HepG2 (cell line): Measurements from ENCODE around the gene TMEM218. TPM values are rescaled to one million over a fixed set of nuclear protein-coding genes. Genes with fewer than 3 reads are reported as not detected.

Source experiments
- ATAC-seq: fragments of 200-7000 bp; cut with Tn5 transposase; 3 replicates; pipeline ENCODE4 v1.9.1; 2020; ENCODE audit warnings: mild to moderate bottlenecking, moderate library complexity
- BruUV-seq: library from RNA; stranded (reverse); fragments of 400-500 nt; replicated peaks from 2 replicates; lab custom pipeline; 2021; lab: Mats Ljungman, UMichigan
- CTCF ChIA-PET: fragments of 300-600 bp; formaldehyde crosslinking; extraction: SDS; loops from one replicate; lab custom pipeline; 2021; ENCODE audit warnings: low total read pairs, inconsistent platforms, low intra/inter-chr PET ratio; lab: Yijun Ruan, JAX
- POLR2A ChIA-PET: fragments of 350-600 bp; sonication (Branson Sonifier 250); formaldehyde crosslinking; loops from one replicate; lab custom pipeline; 2020; ENCODE audit warnings: antibody characterized with exemption, inconsistent platforms; lab: Yijun Ruan, JAX
- DNase-seq: peaks from one replicate; pipeline ENCODE4 v3.0.0-alpha.2; 2015; ENCODE audit warnings: low spot score
- FAIRE-seq: peaks from 3 replicates; lab custom pipeline; 2011; peaks lifted over from hg19 to GRCh38; lab: Jason Lieb, UNC
- H2AFZ ChIP-seq: one replicate; pipeline ENCODE4 v1.6.1; 2011; ENCODE audit warnings: low read length, inconsistent platforms
- H3K27ac ChIP-seq: fragments of 300-600 bp; 3 replicates; pipeline ENCODE4 v1.8.0; 2011; ENCODE audit warnings: mixed run types, mild to moderate bottlenecking, mixed read lengths, low read length, inconsistent platforms; ENCODE audit not compliant: insufficient read depth; ENCODE audit errors: extremely low read length
- H3K27me3 ChIP-seq, 2 experiments: fragments of 200-600 bp in 1 of 2; 2 replicates in 1 of 2; 3 replicates in 1 of 2; pipeline versions ENCODE4 v1.6.0 to v1.8.0; 2011; ENCODE audit warnings: low read length in 2 of 2, mild to moderate bottlenecking in 2 of 2, moderate library complexity in 2 of 2, inconsistent platforms in 1 of 2; ENCODE audit not compliant: insufficient read depth in 2 of 2, control insufficient read depth in 1 of 2
- H3K36me3 ChIP-seq, 2 experiments: fragments of 200-600 bp in 1 of 2; replicated peaks in 1 of 2; 2 replicates in 1 of 2; 3 replicates in 1 of 2; pipeline versions ENCODE4 v1.5.1 to v1.8.0; 2011; ENCODE audit warnings: low read length in 2 of 2, inconsistent platforms in 1 of 2; ENCODE audit not compliant: insufficient read depth in 2 of 2, control insufficient read depth in 1 of 2
- H3K4me1 ChIP-seq: 2 replicates; pipeline ENCODE4 v1.5.1; 2012; ENCODE audit warnings: low read length, inconsistent platforms; ENCODE audit not compliant: insufficient read depth
- H3K4me2 ChIP-seq: 2 replicates; pipeline ENCODE4 v1.6.0; 2011; ENCODE audit warnings: low read depth, low read length, inconsistent platforms
- H3K4me3 ChIP-seq, 3 experiments: fragments of 200-600 bp in 1 of 3; sonication (generic), shearing (Covaris generic) in 1 of 3; replicated peaks in 1 of 3; 2 replicates each; pipeline ENCODE4 v1.5.1; 2011 to 2016; ENCODE audit warnings: low read length in 3 of 3, inconsistent platforms in 2 of 3, low read depth in 2 of 3, mild to moderate bottlenecking in 2 of 3, control low read depth in 1 of 3, mixed read lengths in 1 of 3; ENCODE audit not compliant: insufficient read depth in 1 of 3
- H3K79me2 ChIP-seq: one replicate; pipeline ENCODE4 v1.6.1; 2011; ENCODE audit warnings: low read length, inconsistent platforms; ENCODE audit not compliant: insufficient read depth
- H3K9ac ChIP-seq: 2 replicates; pipeline ENCODE4 v1.6.0; 2011; ENCODE audit warnings: mild to moderate bottlenecking, low read depth, low read length, inconsistent platforms; ENCODE audit not compliant: insufficient read depth
- H3K9me3 ChIP-seq: 2 replicates; pipeline ENCODE4 v1.5.1; 2012; ENCODE audit warnings: mild to moderate bottlenecking, low read length
- H4K20me1 ChIP-seq: 2 replicates; pipeline ENCODE4 v1.6.0; 2011; ENCODE audit warnings: inconsistent platforms, mild to moderate bottlenecking, low read length, moderate library complexity; ENCODE audit not compliant: insufficient read depth
- GFI1 ChIP-seq: sonication (generic); formaldehyde crosslinking; IDR thresholded peaks from 2 replicates; pipeline ENCODE4 v1.5.0; 2020; ENCODE audit warnings: missing genetic modification reagents, mild to moderate bottlenecking, borderline replicate concordance
- HNF4G ChIP-seq, 2 experiments: sonication (generic) in 1 of 2; formaldehyde crosslinking in 1 of 2; IDR thresholded peaks; 2 replicates each; pipeline versions ENCODE4 v1.4.0 to v1.6.1; 2011 to 2020; ENCODE audit warnings: borderline replicate concordance in 2 of 2, low read depth in 2 of 2, mild to moderate bottlenecking in 2 of 2, low read length in 1 of 2, missing genetic modification reagents in 1 of 2, moderate library complexity in 1 of 2
- MED8 ChIP-seq: sonication (generic); formaldehyde crosslinking; IDR thresholded peaks from 2 replicates; pipeline ENCODE4 v1.8.1; 2023; ENCODE audit warnings: mild to moderate bottlenecking, missing genetic modification reagents; ENCODE audit not compliant: insufficient replicate concordance
- NCOA2 ChIP-seq: sonication (generic); formaldehyde crosslinking; IDR thresholded peaks from 2 replicates; pipeline ENCODE4 v1.8.0; 2022; ENCODE audit warnings: inconsistent platforms
- NFIB ChIP-seq: sonication (generic); formaldehyde crosslinking; IDR thresholded peaks from 2 replicates; pipeline ENCODE4 v1.9.0; 2021; ENCODE audit warnings: missing genetic modification reagents, mild to moderate bottlenecking, borderline replicate concordance
- RORA ChIP-seq: sonication (generic); formaldehyde crosslinking; IDR thresholded peaks from 2 replicates; pipeline ENCODE4 v1.5.0; 2020; ENCODE audit warnings: mild to moderate bottlenecking, missing genetic modification reagents, moderate library complexity
- THYN1 ChIP-seq: sonication (generic); formaldehyde crosslinking; IDR thresholded peaks from 2 replicates; pipeline ENCODE4 v1.8.1; 2023; ENCODE audit warnings: low read depth, mild to moderate bottlenecking, moderate library complexity, missing genetic modification reagents, borderline replicate concordance
- ZNF251 ChIP-seq: sonication (generic); formaldehyde crosslinking; IDR thresholded peaks from 2 replicates; pipeline ENCODE4 v1.9.0; 2021; ENCODE audit warnings: mild to moderate bottlenecking, missing genetic modification reagents
- ZNF468 ChIP-seq: sonication (generic); formaldehyde crosslinking; IDR thresholded peaks from 2 replicates; pipeline ENCODE4 v1.8.0; 2022; ENCODE audit warnings: mild to moderate bottlenecking, moderate library complexity, missing genetic modification reagents
- ZNF558 ChIP-seq: sonication (generic); formaldehyde crosslinking; IDR thresholded peaks from 2 replicates; pipeline ENCODE4 v1.9.0; 2022; ENCODE audit warnings: mild to moderate bottlenecking, missing genetic modification reagents, borderline replicate concordance
- ZNF674 ChIP-seq: sonication (generic); formaldehyde crosslinking; IDR thresholded peaks from 2 replicates; pipeline ENCODE4 v1.5.0; 2020; ENCODE audit warnings: low read depth, mild to moderate bottlenecking, missing genetic modification reagents
- ZNF780A ChIP-seq: sonication (generic); formaldehyde crosslinking; IDR thresholded peaks from 2 replicates; pipeline ENCODE4 v1.8.0; 2022; ENCODE audit warnings: mild to moderate bottlenecking, missing genetic modification reagents, moderate library complexity
- WGBS: methylation state at CpG from one replicate; pipeline ENCODE4 v1.1.6; 2017; ENCODE audit warnings: low lambda C conversion rate; 5-methylcytosine and 5-hydroxymethylcytosine counted together
- in situ Hi-C: cut with HindIII; loops from 2 replicates; pipeline ENCODE4 v1.10.0; 2017; ENCODE audit warnings: low pct_unique_long_range_greater_than_20kb; ENCODE audit not compliant: extremely low pct_ligation_motif_present
- intact Hi-C: fragments of 100-400 bp; cut with micrococcal nuclease; formaldehyde crosslinking; loops from one replicate; pipeline ENCODE4 v1.10.0; 2022; ENCODE audit not compliant: unreplicated experiment
- polyA plus RNA-seq, 8 experiments: library from polyadenylated mRNA; depleted of rRNA in 3 of 8; stranded (reverse) in 7 of 8; unstranded in 1 of 8; fragments of >200 nt; fragmentation: Illumina TruSeq in 4 of 8; extraction: Trizol in 4 of 8; gene quantifications; 2 replicates each; pipeline versions ENCODE4 v1.2.1 to v1.2.3, GENCODE V29; 2011 to 2016; ENCODE audit warnings: low read depth in 4 of 8, missing spikeins in 1 of 8, mixed read lengths in 1 of 8; ENCODE audit not compliant: insufficient read depth in 1 of 8
- total RNA-seq, 5 experiments: library from RNA; depleted of rRNA; stranded (reverse); fragments of >200 nt; fragmentation: Illumina TruSeq; extraction: Trizol; gene quantifications; 2 replicates each; pipeline ENCODE4 v1.2.3, GENCODE V29; 2016; ENCODE audit warnings: low read depth in 1 of 5
- TF ChIP-seq, protein P1 (sequence below): sonication (generic); formaldehyde crosslinking; IDR thresholded peaks from 2 replicates; pipeline ENCODE4 v1.4.0; 2020; ENCODE audit warnings: mild to moderate bottlenecking, missing genetic modification reagents
- TF ChIP-seq, protein P2 (sequence below): sonication (generic); formaldehyde crosslinking; IDR thresholded peaks from 2 replicates; pipeline ENCODE4 v1.4.0; 2020; ENCODE audit warnings: missing genetic modification reagents, borderline replicate concordance
- TF ChIP-seq, protein P3 (sequence below): sonication (generic); formaldehyde crosslinking; IDR thresholded peaks from 2 replicates; pipeline ENCODE4 v1.5.1; 2020; ENCODE audit warnings: missing genetic modification reagents, mild to moderate bottlenecking, borderline replicate concordance
- TF ChIP-seq, protein P4 (sequence below): IDR thresholded peaks from 2 replicates; pipeline ENCODE4 v1.6.1; 2016; ENCODE audit warnings: low read depth

Gene TMEM218
- total and polyA plus RNA-seq, 2 of the 13 experiments (the other 11 are each of a cell fraction or from before 2014, with no cell fraction given), result 11.8 to 14.0 TPM

DNA sequence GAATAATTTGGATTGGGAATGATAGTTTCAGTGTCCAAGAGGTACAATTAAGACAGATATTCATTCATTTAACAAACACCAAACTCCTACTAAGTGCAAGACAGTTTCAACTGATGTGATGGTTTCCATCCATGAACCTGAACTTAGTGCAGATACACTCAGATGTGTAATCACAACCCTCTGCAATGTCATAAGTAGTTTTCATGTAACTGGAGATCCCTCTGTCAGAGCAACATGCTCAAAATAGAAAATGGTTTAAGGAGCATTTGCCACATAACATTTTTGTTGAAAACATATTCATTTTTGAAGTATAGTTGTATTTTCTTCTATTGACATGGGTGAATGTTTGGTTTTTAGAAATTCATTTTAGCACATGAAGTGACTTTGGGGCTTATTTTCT is 36.6 kb upstream of the TMEM218 start (continued):
- TF ChIP-seq, protein P1, sequence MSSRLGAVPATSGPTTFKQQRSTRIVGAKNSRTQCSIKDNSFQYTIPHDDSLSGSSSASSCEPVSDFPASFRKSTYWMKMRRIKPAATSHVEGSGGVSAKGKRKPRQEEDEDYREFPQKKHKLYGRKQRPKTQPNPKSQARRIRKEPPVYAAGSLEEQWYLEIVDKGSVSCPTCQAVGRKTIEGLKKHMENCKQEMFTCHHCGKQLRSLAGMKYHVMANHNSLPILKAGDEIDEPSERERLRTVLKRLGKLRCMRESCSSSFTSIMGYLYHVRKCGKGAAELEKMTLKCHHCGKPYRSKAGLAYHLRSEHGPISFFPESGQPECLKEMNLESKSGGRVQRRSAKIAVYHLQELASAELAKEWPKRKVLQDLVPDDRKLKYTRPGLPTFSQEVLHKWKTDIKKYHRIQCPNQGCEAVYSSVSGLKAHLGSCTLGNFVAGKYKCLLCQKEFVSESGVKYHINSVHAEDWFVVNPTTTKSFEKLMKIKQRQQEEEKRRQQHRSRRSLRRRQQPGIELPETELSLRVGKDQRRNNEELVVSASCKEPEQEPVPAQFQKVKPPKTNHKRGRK, result no peak
- no peak for TF ChIP-seq ZNF780A
- no peak for TF ChIP-seq GFI1 (CRISPR knock-in tag)
- TF ChIP-seq NCOA2 (CRISPR knock-in tag), result no peak
- TF ChIP-seq, protein P2, sequence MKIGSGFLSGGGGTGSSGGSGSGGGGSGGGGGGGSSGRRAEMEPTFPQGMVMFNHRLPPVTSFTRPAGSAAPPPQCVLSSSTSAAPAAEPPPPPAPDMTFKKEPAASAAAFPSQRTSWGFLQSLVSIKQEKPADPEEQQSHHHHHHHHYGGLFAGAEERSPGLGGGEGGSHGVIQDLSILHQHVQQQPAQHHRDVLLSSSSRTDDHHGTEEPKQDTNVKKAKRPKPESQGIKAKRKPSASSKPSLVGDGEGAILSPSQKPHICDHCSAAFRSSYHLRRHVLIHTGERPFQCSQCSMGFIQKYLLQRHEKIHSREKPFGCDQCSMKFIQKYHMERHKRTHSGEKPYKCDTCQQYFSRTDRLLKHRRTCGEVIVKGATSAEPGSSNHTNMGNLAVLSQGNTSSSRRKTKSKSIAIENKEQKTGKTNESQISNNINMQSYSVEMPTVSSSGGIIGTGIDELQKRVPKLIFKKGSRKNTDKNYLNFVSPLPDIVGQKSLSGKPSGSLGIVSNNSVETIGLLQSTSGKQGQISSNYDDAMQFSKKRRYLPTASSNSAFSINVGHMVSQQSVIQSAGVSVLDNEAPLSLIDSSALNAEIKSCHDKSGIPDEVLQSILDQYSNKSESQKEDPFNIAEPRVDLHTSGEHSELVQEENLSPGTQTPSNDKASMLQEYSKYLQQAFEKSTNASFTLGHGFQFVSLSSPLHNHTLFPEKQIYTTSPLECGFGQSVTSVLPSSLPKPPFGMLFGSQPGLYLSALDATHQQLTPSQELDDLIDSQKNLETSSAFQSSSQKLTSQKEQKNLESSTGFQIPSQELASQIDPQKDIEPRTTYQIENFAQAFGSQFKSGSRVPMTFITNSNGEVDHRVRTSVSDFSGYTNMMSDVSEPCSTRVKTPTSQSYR (CRISPR knock-in tag), result no peak
- no peak for TF ChIP-seq ZNF251 (CRISPR knock-in tag)

DNA sequence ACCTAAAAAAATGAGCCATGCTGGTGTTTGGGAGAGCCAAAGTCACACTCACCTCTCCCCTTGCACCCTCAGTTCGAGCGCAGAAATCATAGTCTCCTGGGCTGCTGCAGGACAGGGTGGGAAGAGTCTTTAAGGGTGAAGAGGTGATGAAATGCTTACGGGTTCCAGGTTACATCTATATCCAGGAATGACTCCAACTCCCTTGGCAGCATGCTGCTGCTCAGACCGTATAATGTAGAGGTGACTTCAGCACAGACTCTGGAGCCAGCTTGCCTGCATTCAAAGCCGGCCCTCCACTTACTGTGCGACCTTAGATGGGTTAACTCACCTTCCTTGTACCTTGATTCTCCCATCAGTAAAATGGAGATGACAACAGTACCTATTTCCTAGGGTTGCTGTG is 35.9 kb upstream of the TMEM218 start:
- DNase-seq (no peak), FAIRE-seq (no peak), ATAC-seq (no peak)
- POLR2A ChIA-PET, result no interaction called here
- Histone ChIP-seq H3K9ac (no peak overlapping the region), H3K79me2 (no peaks in the 10 kb centered on the region), H3K4me2 (no peak overlapping the region), H2AFZ (no peak overlapping the region), H3K9me3 (no peaks in the 10 kb centered on the region), H3K4me3 (no peak overlapping the region), H3K27me3 (peaks cover 2 to 32% of the 10 kb centered on the region in 2 experiments; a peak in 4 of 5 replicates), H3K36me3 (no peaks in the 10 kb centered on the region), H3K4me1 (no peaks in the 10 kb centered on the region), H3K27ac (no peak overlapping the region), H4K20me1 (no peaks in the 10 kb centered on the region)
- intact Hi-C loops, result no loop called here
- BruUV-seq, result no TSS peak
- WGBS, result 36% methylated on average over 5 of the region's 6 CpGs
- CTCF ChIA-PET, result no interaction called here
- in situ Hi-C loops, result loop anchor here (10.0 kb wide), 1 partner anchor 172 kb away; no protein-coding TSS in a partner anchor
- TF ChIP-seq NFIB (CRISPR knock-in tag) (no peak), RORA (CRISPR knock-in tag) (no peak), MED8 (CRISPR knock-in tag) (no peak), ZNF468 (CRISPR knock-in tag) (no peak), ZNF674 (CRISPR knock-in tag) (no peak), THYN1 (CRISPR knock-in tag) (no peak), ZNF558 (CRISPR knock-in tag) (no peak), HNF4G (IDR thresholded peaks at IDR 0.05; ENCODE audit: borderline replicate concordance, low read depth, low read length) (no peak), HNF4G (CRISPR knock-in tag; IDR thresholded peaks at IDR 0.05; ENCODE audit: borderline replicate concordance, low read depth) (no peak)
- TF ChIP-seq, protein P3, sequence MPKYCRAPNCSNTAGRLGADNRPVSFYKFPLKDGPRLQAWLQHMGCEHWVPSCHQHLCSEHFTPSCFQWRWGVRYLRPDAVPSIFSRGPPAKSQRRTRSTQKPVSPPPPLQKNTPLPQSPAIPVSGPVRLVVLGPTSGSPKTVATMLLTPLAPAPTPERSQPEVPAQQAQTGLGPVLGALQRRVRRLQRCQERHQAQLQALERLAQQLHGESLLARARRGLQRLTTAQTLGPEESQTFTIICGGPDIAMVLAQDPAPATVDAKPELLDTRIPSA (CRISPR knock-in tag), result no peak
- TF ChIP-seq, protein P4, sequence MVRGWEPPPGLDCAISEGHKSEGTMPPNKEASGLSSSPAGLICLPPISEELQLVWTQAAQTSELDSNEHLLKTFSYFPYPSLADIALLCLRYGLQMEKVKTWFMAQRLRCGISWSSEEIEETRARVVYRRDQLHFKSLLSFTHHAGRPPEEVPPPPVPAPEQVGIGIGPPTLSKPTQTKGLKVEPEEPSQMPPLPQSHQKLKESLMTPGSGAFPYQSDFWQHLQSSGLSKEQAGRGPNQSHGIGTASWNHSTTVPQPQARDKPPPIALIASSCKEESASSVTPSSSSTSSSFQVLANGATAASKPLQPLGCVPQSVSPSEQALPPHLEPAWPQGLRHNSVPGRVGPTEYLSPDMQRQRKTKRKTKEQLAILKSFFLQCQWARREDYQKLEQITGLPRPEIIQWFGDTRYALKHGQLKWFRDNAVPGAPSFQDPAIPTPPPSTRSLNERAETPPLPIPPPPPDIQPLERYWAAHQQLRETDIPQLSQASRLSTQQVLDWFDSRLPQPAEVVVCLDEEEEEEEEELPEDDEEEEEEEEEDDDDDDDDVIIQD (CRISPR knock-in tag), result no peak
